ENCODE data around the gene SETBP1. TPM values are rescaled to one million over a fixed set of nuclear protein-coding genes. Genes with fewer than 3 reads are reported as not detected.
A peak's percentile ranks its signal among the peaks of the same experiment; 100 is the strongest.

SETBP1 gene
- total and polyA plus RNA-seq, 4 donors = 23.1 to 39.8 (median 27.8) TPM

GRCh38 chr18:44916429-44917207 lies 235.9 kb downstream of the SETBP1 start:
- H3K27me3 ChIP-seq (ENCODE audit: control insufficient read depth, insufficient read depth, low read length) = no peaks in the 10 kb centered on the region
- H3K4me3 ChIP-seq (ENCODE audit: low read depth, low read length) = no peak overlapping the region
- H3K9me3 ChIP-seq (ENCODE audit: control insufficient read depth, insufficient read depth, low read length) = no peaks in the 10 kb centered on the region
- H3K4me1 ChIP-seq (ENCODE audit: control insufficient read depth, insufficient read depth, low read length) = peaks cover 9% of the 10 kb centered on the region
- no peak for DNase-seq (ENCODE audit: low read depth in 4 of 6, low spot score in 6 of 6)
- H3K27ac ChIP-seq (ENCODE audit: low read depth, low read length) = no peak overlapping the region
- no peaks in the 10 kb centered on the region for H3K36me3 ChIP-seq (ENCODE audit: control insufficient read depth, insufficient read depth, low read length)
- WGBS (ENCODE audit: insufficient coverage) = 77% methylated on average over 1 of the region's 4 CpGs

- Histone ChIP-seq H3K9me3 (ENCODE audit: control insufficient read depth, insufficient read depth, low read length) (no peaks in the 10 kb centered on the region), H3K4me1 (ENCODE audit: control insufficient read depth, insufficient read depth, low read length) (peaks cover 9% of the 10 kb centered on the region), H3K27ac (ENCODE audit: low read depth, low read length) (peak overlapping the region; percentile 27), H3K4me3 (ENCODE audit: low read depth, low read length) (no peak overlapping the region), H3K36me3 (ENCODE audit: control insufficient read depth, insufficient read depth, low read length) (no peaks in the 10 kb centered on the region), H3K27me3 (ENCODE audit: control insufficient read depth, insufficient read depth, low read length) (no peaks in the 10 kb centered on the region)
- WGBS (ENCODE audit: insufficient coverage) = 59% methylated on average over 3 of the region's 10 CpGs
- DNase-seq (ENCODE audit: low read depth in 4 of 6, low spot score in 6 of 6) = peak in 1 of 6 donors; percentile 61
These were observed 236.8 kb downstream of the SETBP1 start for GRCh38 chr18:44917216-44918141.

- Histone ChIP-seq H3K27me3 (ENCODE audit: control insufficient read depth, insufficient read depth, low read length) (no peaks in the 10 kb centered on the region), H3K27ac (ENCODE audit: low read depth, low read length) (no peak overlapping the region), H3K9me3 (ENCODE audit: control insufficient read depth, insufficient read depth, low read length) (no peaks in the 10 kb centered on the region), H3K36me3 (ENCODE audit: control insufficient read depth, insufficient read depth, low read length) (no peaks in the 10 kb centered on the region), H3K4me1 (ENCODE audit: control insufficient read depth, insufficient read depth, low read length) (peaks cover 9% of the 10 kb centered on the region), H3K4me3 (ENCODE audit: low read depth, low read length) (no peak overlapping the region)
- DNase-seq (ENCODE audit: low read depth in 4 of 6, low spot score in 6 of 6) = no peak
- WGBS (ENCODE audit: insufficient coverage) = 86% methylated on average over 2 of the region's 4 CpGs
These were observed 237.4 kb downstream of the SETBP1 start for GRCh38 chr18:44918142-44918476.

- no peaks in the 10 kb centered on the region for H3K27me3 ChIP-seq (ENCODE audit: control insufficient read depth, insufficient read depth, low read length)
- 96% methylated on average over 4 of the region's 4 CpGs for WGBS (ENCODE audit: insufficient coverage)
- no peaks in the 10 kb centered on the region for H3K9me3 ChIP-seq (ENCODE audit: control insufficient read depth, insufficient read depth, low read length)
- H3K27ac ChIP-seq (ENCODE audit: low read depth, low read length) = no peak overlapping the region
- no peak for DNase-seq (ENCODE audit: low read depth in 4 of 6, low spot score in 6 of 6)
- H3K4me1 ChIP-seq (ENCODE audit: control insufficient read depth, insufficient read depth, low read length) = peaks cover 9% of the 10 kb centered on the region
- H3K4me3 ChIP-seq (ENCODE audit: low read depth, low read length) = no peak overlapping the region
- H3K36me3 ChIP-seq (ENCODE audit: control insufficient read depth, insufficient read depth, low read length) = no peaks in the 10 kb centered on the region
These were observed 239.8 kb downstream of the SETBP1 start for GRCh38 chr18:44920441-44920840.

GRCh38 chr18:44921974-44922373 lies 241.3 kb downstream of the SETBP1 start:
- Histone ChIP-seq H3K36me3 (ENCODE audit: control insufficient read depth, insufficient read depth, low read length) (no peaks in the 10 kb centered on the region), H3K9me3 (ENCODE audit: control insufficient read depth, insufficient read depth, low read length) (no peaks in the 10 kb centered on the region), H3K27me3 (ENCODE audit: control insufficient read depth, insufficient read depth, low read length) (no peaks in the 10 kb centered on the region), H3K27ac (ENCODE audit: low read depth, low read length) (no peak overlapping the region), H3K4me1 (ENCODE audit: control insufficient read depth, insufficient read depth, low read length) (peaks cover 5% of the 10 kb centered on the region), H3K4me3 (ENCODE audit: low read depth, low read length) (no peak overlapping the region)
- no peak for DNase-seq (ENCODE audit: low read depth in 4 of 6, low spot score in 6 of 6)
- no CpG with 5 or more reads among the region's 3 CpGs for WGBS (ENCODE audit: insufficient coverage)

- H3K4me1 ChIP-seq (ENCODE audit: control insufficient read depth, insufficient read depth, low read length) = no peaks in the 10 kb centered on the region
- H3K4me3 ChIP-seq (ENCODE audit: low read depth, low read length) = no peak overlapping the region
- H3K36me3 ChIP-seq (ENCODE audit: control insufficient read depth, insufficient read depth, low read length) = no peaks in the 10 kb centered on the region
- no peaks in the 10 kb centered on the region for H3K27me3 ChIP-seq (ENCODE audit: control insufficient read depth, insufficient read depth, low read length)
- 100% methylated on average over 1 of the region's 2 CpGs for WGBS (ENCODE audit: insufficient coverage)
- no peak overlapping the region for H3K27ac ChIP-seq (ENCODE audit: low read depth, low read length)
- no peak for DNase-seq (ENCODE audit: low read depth in 4 of 6, low spot score in 6 of 6)
- no peaks in the 10 kb centered on the region for H3K9me3 ChIP-seq (ENCODE audit: control insufficient read depth, insufficient read depth, low read length)
These were observed 242.3 kb downstream of the SETBP1 start for GRCh38 chr18:44922968-44923367.

- WGBS (ENCODE audit: insufficient coverage) = 11% methylated on average over 1 of the region's 6 CpGs
- Histone ChIP-seq H3K27me3 (ENCODE audit: control insufficient read depth, insufficient read depth, low read length) (no peaks in the 10 kb centered on the region), H3K27ac (ENCODE audit: low read depth, low read length) (no peak overlapping the region), H3K4me1 (ENCODE audit: control insufficient read depth, insufficient read depth, low read length) (no peaks in the 10 kb centered on the region), H3K4me3 (ENCODE audit: low read depth, low read length) (no peak overlapping the region), H3K36me3 (ENCODE audit: control insufficient read depth, insufficient read depth, low read length) (no peaks in the 10 kb centered on the region), H3K9me3 (ENCODE audit: control insufficient read depth, insufficient read depth, low read length) (no peaks in the 10 kb centered on the region)
- no peak for DNase-seq (ENCODE audit: low read depth in 4 of 6, low spot score in 6 of 6)
These were observed 244.3 kb downstream of the SETBP1 start for GRCh38 chr18:44924785-44925499.

- Histone ChIP-seq H3K27me3 (ENCODE audit: control insufficient read depth, insufficient read depth, low read length) (no peaks in the 10 kb centered on the region), H3K36me3 (ENCODE audit: control insufficient read depth, insufficient read depth, low read length) (no peaks in the 10 kb centered on the region), H3K4me1 (ENCODE audit: control insufficient read depth, insufficient read depth, low read length) (no peaks in the 10 kb centered on the region), H3K9me3 (ENCODE audit: control insufficient read depth, insufficient read depth, low read length) (no peaks in the 10 kb centered on the region), H3K4me3 (ENCODE audit: low read depth, low read length) (no peak overlapping the region), H3K27ac (ENCODE audit: low read depth, low read length) (no peak overlapping the region)
- WGBS (ENCODE audit: insufficient coverage) = 94% methylated on average over 3 of the region's 6 CpGs
- DNase-seq (ENCODE audit: low read depth in 4 of 6, low spot score in 6 of 6) = no peak
These were observed 246.6 kb downstream of the SETBP1 start for GRCh38 chr18:44927127-44927849.

GRCh38 chr18:44934901-44935300 lies 254.2 kb downstream of the SETBP1 start:
- no peak for DNase-seq (ENCODE audit: low read depth in 4 of 6, low spot score in 6 of 6)
- Histone ChIP-seq H3K9me3 (ENCODE audit: control insufficient read depth, insufficient read depth, low read length) (peaks cover 5% of the 10 kb centered on the region), H3K4me1 (ENCODE audit: control insufficient read depth, insufficient read depth, low read length) (peaks cover 8% of the 10 kb centered on the region), H3K27me3 (ENCODE audit: control insufficient read depth, insufficient read depth, low read length) (no peaks in the 10 kb centered on the region), H3K27ac (ENCODE audit: low read depth, low read length) (no peak overlapping the region), H3K36me3 (ENCODE audit: control insufficient read depth, insufficient read depth, low read length) (no peaks in the 10 kb centered on the region), H3K4me3 (ENCODE audit: low read depth, low read length) (no peak overlapping the region)
- WGBS (ENCODE audit: insufficient coverage) = 100% methylated on average over 1 of the region's 2 CpGs

Measured in spinal cord (tissue), 10 donors.